Ovary (tissue), 3 donors: ENCODE results near the gene MAD1L1.

ENCODE experiments used
- CTCF ChIP-seq, 3 donors: fragments of 450-650 bp in 2 of 3; fragments of 200-600 bp in 1 of 3; IDR thresholded peaks; one replicate each; pipeline versions ENCODE4 v1.5.1 to v1.8.0; 2016 to 2022; ENCODE audit warnings: antibody characterized with exemption in 3 of 3, mild to moderate bottlenecking in 1 of 3
- EP300 ChIP-seq: sonication (generic); formaldehyde crosslinking; IDR thresholded peaks from one replicate; pipeline ENCODE4 v1.6.1; 2017; ENCODE audit warnings: antibody characterized with exemption
- POLR2A ChIP-seq: fragments of 450-650 bp; IDR thresholded peaks from one replicate; pipeline ENCODE4 v1.6.1; 2017; ENCODE audit warnings: antibody characterized with exemption, mild to moderate bottlenecking, moderate library complexity
- donor health status: DM: no; HTN: no; CAD: no.

- TF ChIP-seq CTCF (IDR thresholded peaks at IDR 0.05) (no peak), EP300 (no peak), POLR2A (no peak)
These were observed 41.1 kb upstream of the MAD1L1 start for GRCh38 chr7:2273866-2274265.
